HG03280 (cell line): Measurements from ENCODE around the gene SGSM2.
A peak's percentile ranks its signal among the peaks of the same experiment; 100 is the strongest.

Source experiments
- ATAC-seq: cut with Tn5 transposase; IDR thresholded peaks from one replicate; pipeline ENCODE4 v1.9.1; 2021; ENCODE audit warnings: mild to moderate bottlenecking, moderate library complexity; ENCODE audit not compliant: unreplicated experiment

The SGSM2 gene

DNA sequence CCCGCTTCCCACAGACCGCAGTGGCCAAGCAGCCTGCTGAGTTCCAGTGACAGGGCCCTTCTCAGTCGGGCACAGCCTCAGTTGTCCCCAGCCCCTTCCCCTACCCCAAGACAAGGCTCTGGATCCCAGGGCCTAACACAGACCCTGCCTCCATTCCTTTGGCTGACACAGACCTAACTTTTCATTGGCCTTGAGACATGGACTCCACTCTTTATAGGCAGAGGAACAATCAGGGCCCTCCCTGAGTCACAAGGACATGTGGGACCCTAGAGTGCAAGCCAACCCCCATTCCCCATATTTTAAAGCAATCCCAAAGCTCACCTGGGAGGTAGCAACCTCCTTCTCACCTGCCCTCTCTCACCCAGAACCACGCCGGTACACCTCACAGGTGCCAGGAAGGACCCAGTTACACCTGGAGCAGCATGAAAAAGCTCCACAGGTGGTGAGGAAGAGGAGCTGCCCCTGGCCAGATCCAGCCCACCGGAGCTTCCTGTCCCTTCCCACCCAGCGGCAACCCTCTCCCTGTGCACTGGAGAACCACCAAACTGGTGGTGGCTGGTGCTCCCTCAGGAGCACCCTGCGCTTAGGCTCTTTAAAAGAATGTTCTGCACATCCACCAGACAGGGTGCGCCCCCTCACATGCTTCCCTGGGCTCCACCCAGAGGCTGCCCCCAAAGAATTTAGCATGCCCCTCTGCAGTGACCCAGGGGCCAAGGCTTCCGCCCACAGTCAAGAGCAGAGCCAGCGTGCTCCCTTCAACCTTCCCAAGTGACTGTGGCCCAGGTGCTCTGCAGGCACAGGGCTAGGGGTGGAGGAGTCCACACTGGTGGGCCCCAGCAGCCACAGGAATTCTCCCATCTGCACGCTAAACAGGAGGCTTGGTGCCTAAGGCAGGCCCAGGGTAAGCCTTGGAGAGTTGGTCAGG, 60.2 kb downstream of the SGSM2 start:
- ATAC-seq: no peak

- ATAC-seq: no peak
These were observed 60.9 kb downstream of the SGSM2 start for GRCh38 chr17:2398182-2398581.

DNA sequence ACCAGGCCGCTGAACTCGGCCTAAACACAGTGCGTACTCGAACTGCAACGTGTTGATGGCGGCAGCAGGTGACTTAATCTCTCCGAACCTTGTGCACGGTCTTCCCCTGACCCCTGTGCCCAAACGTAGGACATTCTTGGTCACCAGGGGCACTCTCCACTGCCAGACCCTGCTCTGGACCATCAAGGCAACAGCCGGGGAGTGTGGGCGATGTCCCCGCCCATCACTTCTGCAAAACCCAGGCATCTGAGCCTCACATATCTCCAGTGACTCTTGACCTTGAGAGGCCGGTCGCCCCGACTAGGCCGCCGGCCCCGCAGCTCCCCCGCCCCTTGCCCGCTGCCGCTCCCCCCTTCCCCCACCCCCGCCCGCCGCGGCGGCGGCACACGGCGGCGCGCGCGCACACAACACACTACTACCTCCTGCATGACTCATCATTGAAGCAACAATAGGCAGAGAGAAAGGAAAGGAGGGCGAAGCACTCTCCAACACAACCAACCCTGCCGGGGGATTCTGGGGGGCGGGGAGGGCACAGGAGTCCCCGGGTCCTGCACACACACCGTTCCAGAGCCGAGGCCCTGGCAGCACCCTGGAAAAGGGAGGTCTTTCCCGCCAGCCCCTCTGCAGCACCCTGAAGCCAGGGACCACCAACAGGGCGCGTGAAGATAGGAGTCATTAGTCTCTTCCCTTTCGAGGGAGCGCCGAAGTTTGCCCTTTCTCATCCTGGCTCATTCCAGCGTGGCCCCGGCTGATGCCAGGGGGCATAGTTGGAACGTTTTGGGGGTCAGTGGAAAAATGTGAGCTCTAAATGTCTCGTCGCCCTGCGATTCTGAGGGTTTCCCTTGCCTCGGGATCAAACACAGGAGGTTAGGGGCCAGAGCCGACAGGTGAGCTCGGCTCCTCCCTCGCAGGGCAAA, 61.6 kb downstream of the SGSM2 start:
- ATAC-seq: no peak

- peak; percentile 40 for ATAC-seq
These were observed 62.5 kb downstream of the SGSM2 start for GRCh38 chr17:2399572-2400473.

DNA sequence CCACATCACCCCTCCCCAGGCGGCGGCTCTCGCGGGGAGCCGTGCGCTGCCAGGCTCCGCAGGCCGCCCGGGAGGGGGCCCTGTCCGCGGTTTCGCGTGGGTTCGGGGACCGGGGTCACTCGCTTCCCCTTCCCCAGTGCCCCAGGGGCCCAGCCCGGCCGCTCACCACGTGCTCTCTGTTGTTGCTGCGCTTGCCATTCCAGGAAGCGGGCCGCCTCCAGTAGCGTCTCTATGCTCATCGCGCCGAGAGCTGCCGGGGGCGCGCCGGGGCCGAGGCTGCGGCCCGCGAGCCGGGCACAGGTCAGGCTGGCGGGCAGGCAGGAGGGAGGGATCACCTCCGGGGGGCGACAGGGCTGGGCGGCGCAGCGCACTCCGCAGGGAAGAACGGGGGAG, 63.2 kb downstream of the SGSM2 start:
- no peak for ATAC-seq

DNA sequence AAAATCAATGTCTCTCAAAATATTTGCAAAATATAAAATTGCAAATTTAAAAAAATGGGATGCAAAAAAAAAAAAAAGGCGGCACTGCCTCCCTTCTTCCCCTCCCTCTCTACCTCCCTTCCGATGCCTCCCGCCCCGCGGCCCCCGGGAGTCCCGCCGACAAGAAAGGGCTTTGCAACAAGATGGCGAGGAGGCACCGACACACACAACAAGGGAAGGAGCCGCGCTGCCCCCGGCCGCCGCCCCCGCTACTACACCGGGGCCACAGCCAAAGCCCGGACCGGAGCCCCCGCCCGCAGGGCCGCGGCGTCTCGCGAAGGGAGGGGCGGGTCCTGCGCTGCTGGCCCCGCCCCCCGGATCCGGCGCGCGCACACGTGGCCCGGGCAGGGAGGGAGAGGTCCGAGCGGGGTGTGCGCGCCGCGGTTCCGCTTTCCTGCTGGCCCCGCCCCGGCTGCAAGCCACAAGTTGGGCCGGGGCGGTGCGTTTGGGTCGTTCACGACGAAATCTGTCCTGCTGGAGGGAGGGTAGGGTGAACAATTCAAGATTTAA, 63.6 kb downstream of the SGSM2 start, which contains the start of gene MNT:
MNT (minus strand) TSS at position 184 of the 549 bp plus-strand sequence. CDS start 348 bp downstream, outside the sequence.
- ATAC-seq: peak; percentile 43

GRCh38 chr17:2401426-2402221, 64.3 kb downstream of the SGSM2 start:
- peak; percentile 49 for ATAC-seq

- no peak for ATAC-seq
These were observed 65.2 kb downstream of the SGSM2 start for GRCh38 chr17:2402544-2402943.

DNA sequence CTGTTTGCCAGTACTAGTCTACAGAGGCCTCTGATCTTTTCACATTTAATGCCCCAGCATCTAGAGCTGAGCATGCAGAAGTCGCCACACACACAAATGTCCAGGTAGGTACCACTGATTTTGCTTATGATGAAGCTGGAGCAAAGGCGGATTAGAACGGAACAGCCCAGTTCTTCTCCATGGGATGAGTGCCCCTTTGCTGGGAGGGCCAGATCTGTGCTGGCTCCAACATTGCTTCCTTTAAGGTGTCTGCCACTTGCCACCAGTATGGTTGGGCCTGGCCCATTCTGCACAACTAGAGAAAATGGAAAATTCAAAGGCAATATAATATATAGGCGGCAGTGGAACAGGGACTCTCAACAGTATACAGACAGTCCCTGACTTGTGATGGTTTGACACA, 65.7 kb downstream of the SGSM2 start:
- no peak for ATAC-seq

GRCh38 chr17:2405247-2405926, 68.1 kb downstream of the SGSM2 start:
- ATAC-seq: no peak

GRCh38 chr17:2406271-2406902, 69.1 kb downstream of the SGSM2 start:
- no peak for ATAC-seq

- ATAC-seq: no peak
These were observed 69.8 kb downstream of the SGSM2 start for GRCh38 chr17:2406903-2407790.

- ATAC-seq: no peak
These were observed 73.7 kb downstream of the SGSM2 start for GRCh38 chr17:2410951-2411350.

DNA sequence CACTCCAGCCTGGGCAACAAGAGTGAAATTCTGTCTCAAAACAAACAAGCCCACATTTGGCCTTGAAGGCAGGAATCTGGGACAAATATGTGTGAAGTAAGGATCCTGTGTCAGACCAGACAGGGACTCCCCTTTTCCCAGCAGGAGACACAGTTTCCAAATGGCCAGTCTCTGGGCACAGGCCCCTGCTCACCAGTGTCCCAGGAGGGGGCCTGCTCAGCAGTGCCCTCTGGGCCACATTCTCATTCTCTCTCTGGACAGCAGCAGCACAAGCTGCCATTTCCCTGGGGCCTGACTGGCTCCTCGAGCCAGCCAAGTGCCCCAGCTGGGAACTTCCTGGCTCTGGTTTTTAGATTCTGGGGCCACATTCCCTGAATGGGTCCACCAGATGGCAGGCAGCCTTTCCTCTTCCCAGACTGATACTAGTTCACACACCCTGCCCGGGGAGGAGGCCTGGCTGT, 75.3 kb downstream of the SGSM2 start:
- ATAC-seq: no peak

DNA sequence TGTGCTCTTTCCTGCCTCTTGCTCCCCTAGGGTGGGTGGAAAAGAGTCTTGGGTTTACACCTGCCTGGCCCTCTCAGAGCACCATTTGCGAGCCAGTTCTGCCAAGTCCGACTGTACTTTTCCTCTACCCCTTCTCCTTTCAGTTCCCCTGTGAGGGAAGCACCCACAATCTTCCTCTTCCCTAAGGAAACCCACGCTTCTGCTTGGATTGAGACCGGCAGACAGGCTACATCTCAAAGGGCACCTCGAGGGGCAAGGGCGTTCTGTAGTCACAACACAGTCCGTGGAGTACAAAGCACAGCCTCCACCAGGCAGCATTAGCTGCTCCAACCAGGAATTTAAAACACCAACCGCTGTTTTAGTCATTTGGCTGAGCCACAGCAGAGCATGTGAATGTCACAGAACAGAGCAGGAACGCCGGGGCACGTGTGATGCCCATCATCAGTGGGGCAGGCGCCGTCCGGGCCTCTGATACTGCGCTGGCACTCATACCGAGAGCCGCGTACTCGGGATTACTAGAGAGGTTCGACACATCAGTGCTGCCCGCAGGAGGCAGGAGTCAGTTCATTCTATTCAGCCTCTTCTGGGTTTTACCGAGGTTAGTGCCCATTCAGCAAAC, 77.3 kb downstream of the SGSM2 start:
- ATAC-seq: no peak

- no peak for ATAC-seq
These were observed 77.8 kb downstream of the SGSM2 start for GRCh38 chr17:2415081-2415480.
